ENCODE results near the gene ACYP1.

DNA sequence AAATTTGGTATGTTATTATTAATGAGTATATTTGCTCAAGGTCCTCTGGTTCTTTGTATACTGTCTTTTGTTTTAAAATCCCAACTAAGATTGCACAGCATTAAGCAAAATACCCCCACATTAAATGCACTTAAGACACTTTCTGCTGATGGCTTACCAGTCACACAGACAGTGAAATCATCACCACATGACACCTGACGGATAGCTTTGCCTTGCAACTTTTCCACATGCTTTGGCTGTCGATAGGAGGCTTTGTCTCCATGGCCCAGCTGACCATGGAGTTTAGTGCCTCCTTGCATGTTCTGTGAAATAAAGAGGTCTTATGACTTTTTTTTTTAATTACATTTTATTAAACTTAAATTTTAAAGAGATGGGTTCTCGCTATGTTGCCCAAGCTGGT is 43.4 kb upstream of the ACYP1 start:
- TF ChIP-seq, protein P1, sequence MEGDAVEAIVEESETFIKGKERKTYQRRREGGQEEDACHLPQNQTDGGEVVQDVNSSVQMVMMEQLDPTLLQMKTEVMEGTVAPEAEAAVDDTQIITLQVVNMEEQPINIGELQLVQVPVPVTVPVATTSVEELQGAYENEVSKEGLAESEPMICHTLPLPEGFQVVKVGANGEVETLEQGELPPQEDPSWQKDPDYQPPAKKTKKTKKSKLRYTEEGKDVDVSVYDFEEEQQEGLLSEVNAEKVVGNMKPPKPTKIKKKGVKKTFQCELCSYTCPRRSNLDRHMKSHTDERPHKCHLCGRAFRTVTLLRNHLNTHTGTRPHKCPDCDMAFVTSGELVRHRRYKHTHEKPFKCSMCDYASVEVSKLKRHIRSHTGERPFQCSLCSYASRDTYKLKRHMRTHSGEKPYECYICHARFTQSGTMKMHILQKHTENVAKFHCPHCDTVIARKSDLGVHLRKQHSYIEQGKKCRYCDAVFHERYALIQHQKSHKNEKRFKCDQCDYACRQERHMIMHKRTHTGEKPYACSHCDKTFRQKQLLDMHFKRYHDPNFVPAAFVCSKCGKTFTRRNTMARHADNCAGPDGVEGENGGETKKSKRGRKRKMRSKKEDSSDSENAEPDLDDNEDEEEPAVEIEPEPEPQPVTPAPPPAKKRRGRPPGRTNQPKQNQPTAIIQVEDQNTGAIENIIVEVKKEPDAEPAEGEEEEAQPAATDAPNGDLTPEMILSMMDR (IDR thresholded peaks at IDR 0.05; ENCODE audit: low read depth, low read length) = no peak
- TF ChIP-seq, protein P2, sequence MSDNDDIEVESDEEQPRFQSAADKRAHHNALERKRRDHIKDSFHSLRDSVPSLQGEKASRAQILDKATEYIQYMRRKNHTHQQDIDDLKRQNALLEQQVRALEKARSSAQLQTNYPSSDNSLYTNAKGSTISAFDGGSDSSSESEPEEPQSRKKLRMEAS (IDR thresholded peaks at IDR 0.05; ENCODE audit: low read depth, low read length) = no peak
